Calu3 (cell line): ENCODE measurements around the gene DSCAM. TPM values are rescaled to one million over a fixed set of nuclear protein-coding genes. Genes with fewer than 3 reads are reported as not detected.

Experiments used
- BruUV-seq: library from RNA; stranded (reverse); fragments of 400-500 nt; replicated peaks from 2 replicates; lab custom pipeline; 2021; lab: Mats Ljungman, UMichigan
- CTCF ChIA-PET: fragments of 300-600 bp; sonication (Branson Sonifier 250); formaldehyde crosslinking; loops from one replicate; lab custom pipeline; 2022; ENCODE audit warnings: antibody characterized with exemption; lab: Charles Lee
- DNase-seq: peaks from one replicate; pipeline ENCODE4 v3.0.0; 2022
- H3K27ac Mint-ChIP-seq: one replicate; pipeline ENCODE4 v1.8.0; 2022; ENCODE audit warnings: mixed read lengths; ENCODE audit not compliant: unreplicated experiment
- H3K27me3 Mint-ChIP-seq: one replicate; pipeline ENCODE4 v1.8.0; 2022; ENCODE audit warnings: mixed read lengths; ENCODE audit not compliant: unreplicated experiment
- H3K36me3 Mint-ChIP-seq: one replicate; pipeline ENCODE4 v1.8.0; 2022; ENCODE audit warnings: mild to moderate bottlenecking, moderate library complexity, mixed read lengths; ENCODE audit not compliant: insufficient read depth, unreplicated experiment
- H3K4me1 Mint-ChIP-seq: one replicate; pipeline ENCODE4 v1.8.0; 2022; ENCODE audit warnings: mild to moderate bottlenecking, low read depth, mixed read lengths; ENCODE audit not compliant: unreplicated experiment
- H3K4me3 Mint-ChIP-seq: one replicate; pipeline ENCODE4 v1.8.0; 2022; ENCODE audit warnings: mild to moderate bottlenecking, low read depth, moderate library complexity, mixed read lengths; ENCODE audit not compliant: unreplicated experiment
- H3K9me3 Mint-ChIP-seq: one replicate; pipeline ENCODE4 v1.8.0; 2022; ENCODE audit warnings: low read depth, mixed read lengths; ENCODE audit not compliant: unreplicated experiment
- intact Hi-C: fragments of 100-400 bp; cut with micrococcal nuclease; formaldehyde crosslinking; loops from one replicate; pipeline ENCODE4 v1.10.0; 2022; ENCODE audit not compliant: unreplicated experiment
- total RNA-seq: library from RNA; stranded (reverse); gene quantifications from 2 replicates; pipeline ENCODE4 v1.2.3, GENCODE V29; 2022
- TF ChIP-seq, protein P1 (sequence below): fragments of 200-600 bp; IDR thresholded peaks from one replicate; pipeline ENCODE4 v1.8.0; 2022; ENCODE audit warnings: antibody characterized with exemption; ENCODE audit not compliant: unreplicated experiment

DSCAM gene
- total RNA-seq, 1 experiment from 2014 or later = not detected

DNA sequence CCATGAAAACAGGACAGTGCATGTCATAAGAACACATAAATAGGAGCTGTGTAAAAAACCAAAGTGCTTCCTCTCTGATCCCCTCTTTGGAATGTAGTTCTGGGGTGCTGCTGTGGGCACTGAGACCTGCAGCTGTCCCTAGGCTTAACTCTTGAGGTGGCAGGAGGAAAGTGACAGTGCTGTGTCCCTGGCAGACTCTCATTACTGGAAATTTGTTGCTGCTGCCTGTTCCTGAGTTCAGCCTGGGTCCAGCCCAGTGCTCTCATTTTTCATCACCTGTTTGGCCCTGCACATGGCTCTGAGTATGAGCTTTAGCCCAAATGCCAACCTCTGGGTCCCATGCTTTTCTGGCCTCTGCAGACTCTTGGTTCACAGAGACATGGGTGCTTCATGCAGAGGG lies 329.3 kb downstream of the DSCAM start:
- no peaks in the 10 kb centered on the region for H3K4me1 Mint-ChIP-seq
- H3K4me3 Mint-ChIP-seq = no peak overlapping the region
- H3K9me3 Mint-ChIP-seq = peaks cover 2% of the 10 kb centered on the region
- no peaks in the 10 kb centered on the region for H3K27me3 Mint-ChIP-seq
- TF ChIP-seq, protein P1, sequence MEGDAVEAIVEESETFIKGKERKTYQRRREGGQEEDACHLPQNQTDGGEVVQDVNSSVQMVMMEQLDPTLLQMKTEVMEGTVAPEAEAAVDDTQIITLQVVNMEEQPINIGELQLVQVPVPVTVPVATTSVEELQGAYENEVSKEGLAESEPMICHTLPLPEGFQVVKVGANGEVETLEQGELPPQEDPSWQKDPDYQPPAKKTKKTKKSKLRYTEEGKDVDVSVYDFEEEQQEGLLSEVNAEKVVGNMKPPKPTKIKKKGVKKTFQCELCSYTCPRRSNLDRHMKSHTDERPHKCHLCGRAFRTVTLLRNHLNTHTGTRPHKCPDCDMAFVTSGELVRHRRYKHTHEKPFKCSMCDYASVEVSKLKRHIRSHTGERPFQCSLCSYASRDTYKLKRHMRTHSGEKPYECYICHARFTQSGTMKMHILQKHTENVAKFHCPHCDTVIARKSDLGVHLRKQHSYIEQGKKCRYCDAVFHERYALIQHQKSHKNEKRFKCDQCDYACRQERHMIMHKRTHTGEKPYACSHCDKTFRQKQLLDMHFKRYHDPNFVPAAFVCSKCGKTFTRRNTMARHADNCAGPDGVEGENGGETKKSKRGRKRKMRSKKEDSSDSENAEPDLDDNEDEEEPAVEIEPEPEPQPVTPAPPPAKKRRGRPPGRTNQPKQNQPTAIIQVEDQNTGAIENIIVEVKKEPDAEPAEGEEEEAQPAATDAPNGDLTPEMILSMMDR = no peak
- no peaks in the 10 kb centered on the region for H3K36me3 Mint-ChIP-seq
- no TSS peak for BruUV-seq
- CTCF ChIA-PET = interaction anchor here (0.7 kb wide), 1 partner anchor 847 kb away, joined by 3 read pairs; no protein-coding TSS in a partner anchor
- DNase-seq = no peak
- intact Hi-C loops = no loop called here
- no peak overlapping the region for H3K27ac Mint-ChIP-seq

DNA sequence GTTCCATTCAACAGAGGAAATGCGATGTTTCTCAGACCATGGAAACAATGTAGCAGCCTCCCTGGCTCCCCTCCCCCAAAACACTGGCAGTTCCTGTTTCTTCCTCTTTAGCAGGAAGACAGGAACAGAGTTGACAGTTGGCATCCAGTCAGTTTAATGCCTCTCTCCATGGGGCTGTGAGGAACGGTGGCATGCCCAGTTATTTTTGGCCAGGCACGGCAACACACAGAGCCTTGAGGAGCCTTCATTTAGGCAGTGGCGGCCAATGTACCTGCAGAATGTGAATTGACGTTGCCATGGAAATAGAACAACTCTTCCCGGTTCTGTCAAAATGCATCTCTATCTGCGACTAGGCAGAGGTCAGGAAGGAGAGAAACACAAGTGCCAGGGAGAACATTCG lies 330.6 kb downstream of the DSCAM start:
- H3K9me3 Mint-ChIP-seq = peaks cover 4% of the 10 kb centered on the region
- H3K4me1 Mint-ChIP-seq = no peaks in the 10 kb centered on the region
- CTCF ChIA-PET = no interaction called here
- no peaks in the 10 kb centered on the region for H3K27me3 Mint-ChIP-seq
- H3K36me3 Mint-ChIP-seq = no peaks in the 10 kb centered on the region
- intact Hi-C loops = no loop called here
- TF ChIP-seq, protein P1 = no peak
- no peak overlapping the region for H3K27ac Mint-ChIP-seq
- no peak overlapping the region for H3K4me3 Mint-ChIP-seq
- BruUV-seq = no TSS peak
- DNase-seq = no peak

DNA sequence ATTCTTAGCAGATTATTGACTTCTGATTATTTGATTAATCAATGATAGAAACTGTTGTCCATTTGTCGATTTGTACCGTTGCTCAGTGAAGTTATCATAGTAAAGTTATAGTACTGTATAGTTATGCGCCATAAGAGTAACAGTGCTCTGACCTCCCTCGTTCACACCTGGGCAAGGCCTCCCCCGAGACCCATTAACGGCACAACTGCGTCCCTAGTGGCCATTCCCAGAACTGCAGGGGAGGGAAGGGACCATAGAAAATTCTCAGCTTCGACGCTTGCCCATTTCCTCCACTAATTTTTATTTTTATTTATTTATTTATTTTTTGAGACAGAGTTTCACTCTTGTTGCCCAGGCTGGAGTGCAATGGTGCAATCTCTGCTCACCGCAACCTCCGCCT lies 334.4 kb downstream of the DSCAM start:
- H3K4me1 Mint-ChIP-seq = no peaks in the 10 kb centered on the region
- peaks cover 4% of the 10 kb centered on the region for H3K9me3 Mint-ChIP-seq
- no TSS peak for BruUV-seq
- DNase-seq = no peak
- intact Hi-C loops = no loop called here
- H3K27me3 Mint-ChIP-seq = no peaks in the 10 kb centered on the region
- no peak overlapping the region for H3K4me3 Mint-ChIP-seq
- CTCF ChIA-PET = no interaction called here
- TF ChIP-seq, protein P1 = no peak
- H3K27ac Mint-ChIP-seq = no peak overlapping the region
- no peaks in the 10 kb centered on the region for H3K36me3 Mint-ChIP-seq

DNA sequence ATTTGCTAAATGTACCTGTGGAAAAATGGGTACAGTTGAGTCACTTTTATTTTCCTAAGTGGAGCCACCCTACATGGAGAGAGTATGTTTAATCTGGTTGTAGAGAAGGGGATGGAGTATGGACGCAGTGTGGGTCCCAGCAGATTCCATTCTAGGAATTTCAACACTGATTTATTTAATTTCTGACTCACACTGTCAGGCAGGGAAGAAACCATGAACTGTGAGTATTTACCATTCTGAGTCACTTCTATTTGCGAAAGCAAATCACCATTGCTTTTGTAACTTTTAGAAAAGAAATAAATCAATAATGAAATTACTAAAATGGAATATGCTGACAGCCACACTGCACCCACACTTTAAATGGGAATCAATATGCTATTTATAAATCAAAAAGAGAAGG lies 339.0 kb downstream of the DSCAM start:
- TF ChIP-seq, protein P1 = no peak
- intact Hi-C loops = no loop called here
- no peak for DNase-seq
- Mint-ChIP-seq H3K27me3 (no peaks in the 10 kb centered on the region), H3K9me3 (peaks cover 13% of the 10 kb centered on the region), H3K27ac (no peak overlapping the region), H3K4me1 (no peaks in the 10 kb centered on the region), H3K36me3 (no peaks in the 10 kb centered on the region), H3K4me3 (no peak overlapping the region)
- CTCF ChIA-PET = no interaction called here
- BruUV-seq = no TSS peak
